WTC11 (cell line): ENCODE measurements around the gene ARMH4. TPM values are rescaled to one million over a fixed set of nuclear protein-coding genes. Genes with fewer than 3 reads are reported as not detected.

Experiments
- ATAC-seq: fragments of 200-7000 bp; cut with Tn5 transposase; 2 replicates; pipeline ENCODE4 v1.10.0; 2021; ENCODE audit warnings: mild to moderate bottlenecking, moderate library complexity
- CTCF ChIA-PET: fragments of 300-600 bp; sonication (Branson Sonifier 250); formaldehyde crosslinking; loops from one replicate; lab custom pipeline; 2021; ENCODE audit warnings: antibody characterized with exemption; lab: Charles Lee
- POLR2A ChIA-PET: fragments of 350-600 bp; sonication (Branson Sonifier 250); formaldehyde crosslinking; loops from one replicate; lab custom pipeline; 2021; ENCODE audit warnings: antibody characterized with exemption; lab: Charles Lee
- DNase-seq: peaks from one replicate; pipeline ENCODE4 v3.0.0; 2021; ENCODE audit warnings: low spot score
- H3K27ac Mint-ChIP-seq: 2 replicates; pipeline ENCODE4 v1.8.0; 2021; ENCODE audit warnings: mixed read lengths
- H3K27me3 Mint-ChIP-seq: 2 replicates; pipeline ENCODE4 v1.8.0; 2021; ENCODE audit warnings: low read depth, mild to moderate bottlenecking, moderate library complexity, mixed read lengths
- H3K36me3 Mint-ChIP-seq: 2 replicates; pipeline ENCODE4 v1.8.0; 2021; ENCODE audit warnings: mixed read lengths
- H3K4me1 Mint-ChIP-seq: 2 replicates; pipeline ENCODE4 v1.8.0; 2022; ENCODE audit warnings: mixed read lengths
- H3K4me3 Mint-ChIP-seq: 2 replicates; pipeline ENCODE4 v1.8.0; 2021; ENCODE audit warnings: mild to moderate bottlenecking, moderate library complexity, mixed read lengths
- H3K9me3 Mint-ChIP-seq: 2 replicates; pipeline ENCODE4 v1.8.0; 2021; ENCODE audit warnings: mixed read lengths
- CREM ChIP-seq: sonication (generic); formaldehyde crosslinking; IDR thresholded peaks from 2 replicates; pipeline ENCODE4 v1.8.1; 2022; ENCODE audit warnings: mild to moderate bottlenecking, missing genetic modification reagents, moderate library complexity
- EMX1 ChIP-seq: fragments of 250-450 bp; sonication (Bioruptor Pico); IDR thresholded peaks from 2 replicates; pipeline ENCODE4 v1.8.0; 2021; ENCODE audit warnings: mild to moderate bottlenecking
- RELA ChIP-seq: sonication (generic); formaldehyde crosslinking; IDR thresholded peaks from 2 replicates; pipeline ENCODE4 v1.8.1; 2022; ENCODE audit warnings: missing genetic modification reagents, mild to moderate bottlenecking, borderline replicate concordance
- RORB ChIP-seq: fragments of 250-450 bp; sonication (Bioruptor Pico); IDR thresholded peaks from 2 replicates; pipeline ENCODE4 v1.9.0; 2021; ENCODE audit warnings: mild to moderate bottlenecking
- SMAD4 ChIP-seq: sonication (generic); formaldehyde crosslinking; IDR thresholded peaks from 2 replicates; pipeline ENCODE4 v1.8.0; 2022; ENCODE audit warnings: mild to moderate bottlenecking, missing genetic modification reagents
- TP53 ChIP-seq: sonication (generic); formaldehyde crosslinking; IDR thresholded peaks from 2 replicates; pipeline ENCODE4 v1.8.1; 2023; ENCODE audit warnings: mild to moderate bottlenecking, missing genetic modification reagents
- ZBTB21 ChIP-seq: sonication (generic); formaldehyde crosslinking; IDR thresholded peaks from 2 replicates; pipeline ENCODE4 v1.8.1; 2023; ENCODE audit warnings: mild to moderate bottlenecking, missing genetic modification reagents, borderline replicate concordance
- ZNF121 ChIP-seq: sonication (generic); formaldehyde crosslinking; IDR thresholded peaks from 2 replicates; pipeline ENCODE4 v1.8.0; 2023; ENCODE audit warnings: missing genetic modification reagents
- total RNA-seq: library from RNA; stranded (reverse); gene quantifications from 3 replicates; pipeline ENCODE4 v1.2.3, GENCODE V29; 2021
- TF ChIP-seq, protein P1 (sequence below): sonication (generic); formaldehyde crosslinking; IDR thresholded peaks from 2 replicates; pipeline ENCODE4 v1.8.1; 2023; ENCODE audit warnings: mild to moderate bottlenecking, missing genetic modification reagents, moderate library complexity
- TF ChIP-seq, protein P2 (sequence below): sonication (generic); formaldehyde crosslinking; IDR thresholded peaks from 2 replicates; pipeline ENCODE4 v1.8.0; 2023; ENCODE audit warnings: missing genetic modification reagents
- TF ChIP-seq, protein P3 (sequence below): sonication (generic); formaldehyde crosslinking; IDR thresholded peaks from 2 replicates; pipeline ENCODE4 v1.8.1; 2022; ENCODE audit warnings: mild to moderate bottlenecking, missing genetic modification reagents, moderate library complexity, borderline replicate concordance
- TF ChIP-seq, protein P4 (sequence below): sonication (generic); formaldehyde crosslinking; IDR thresholded peaks from 2 replicates; pipeline ENCODE4 v1.8.1; 2022; ENCODE audit warnings: low read depth, missing genetic modification reagents, borderline replicate concordance
- TF ChIP-seq, protein P5 (sequence below): fragments of 250-450 bp; sonication (Bioruptor Pico); IDR thresholded peaks from 2 replicates; pipeline ENCODE4 v1.9.0; 2021; ENCODE audit warnings: mild to moderate bottlenecking
- TF ChIP-seq, protein P6 (sequence below): sonication (generic); formaldehyde crosslinking; conservative IDR thresholded peaks from 2 replicates; pipeline ENCODE4 v1.8.1; 2023; ENCODE audit warnings: mild to moderate bottlenecking, low read depth, missing genetic modification reagents, moderate library complexity
- TF ChIP-seq, protein P7 (sequence below): sonication (generic); formaldehyde crosslinking; IDR thresholded peaks from 2 replicates; pipeline ENCODE4 v1.8.0; 2022; ENCODE audit warnings: mild to moderate bottlenecking, missing genetic modification reagents
- TF ChIP-seq, protein P8 (sequence below): sonication (generic); formaldehyde crosslinking; IDR thresholded peaks from 2 replicates; pipeline ENCODE4 v1.8.1; 2023; ENCODE audit warnings: mild to moderate bottlenecking, missing genetic modification reagents, moderate library complexity

The ARMH4 gene
- total RNA-seq, 1 experiment from 2014 or later: 12.2 TPM

DNA sequence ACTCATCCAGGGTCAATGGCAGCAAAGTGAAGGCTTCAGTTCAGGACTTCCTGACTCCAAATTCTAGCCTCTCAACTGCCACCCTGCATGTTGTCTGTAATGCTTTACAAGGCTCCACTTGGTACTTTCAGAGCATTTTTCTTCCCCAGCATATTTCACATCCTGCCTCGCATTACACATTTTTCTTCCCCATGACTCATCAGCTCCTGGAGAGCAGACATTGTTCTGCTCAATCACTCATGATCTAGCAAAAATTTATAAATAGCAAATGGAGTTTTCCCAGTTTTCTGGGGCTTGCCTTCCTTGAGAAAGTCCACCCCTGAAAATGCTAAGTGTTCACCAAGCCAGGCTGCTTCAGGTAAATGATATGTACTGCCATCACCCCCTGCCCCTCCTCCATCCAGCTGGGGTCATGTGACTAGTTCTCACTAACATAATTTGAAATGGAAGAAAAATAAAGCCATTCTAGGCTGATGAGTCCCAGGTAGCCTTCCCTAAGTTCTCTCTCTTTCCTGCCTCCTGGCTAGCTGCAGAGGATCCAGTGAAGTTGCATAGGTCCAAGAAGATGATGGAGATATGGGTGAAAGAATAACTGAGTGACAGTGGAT, 69.4 kb downstream of the ARMH4 start:
- H3K27ac Mint-ChIP-seq: peak overlapping the region; percentile 29; the same call in 1 of the 2 replicates
- TF ChIP-seq ZBTB21 (CRISPR knock-in tag): no peak
- TF ChIP-seq, protein P1, sequence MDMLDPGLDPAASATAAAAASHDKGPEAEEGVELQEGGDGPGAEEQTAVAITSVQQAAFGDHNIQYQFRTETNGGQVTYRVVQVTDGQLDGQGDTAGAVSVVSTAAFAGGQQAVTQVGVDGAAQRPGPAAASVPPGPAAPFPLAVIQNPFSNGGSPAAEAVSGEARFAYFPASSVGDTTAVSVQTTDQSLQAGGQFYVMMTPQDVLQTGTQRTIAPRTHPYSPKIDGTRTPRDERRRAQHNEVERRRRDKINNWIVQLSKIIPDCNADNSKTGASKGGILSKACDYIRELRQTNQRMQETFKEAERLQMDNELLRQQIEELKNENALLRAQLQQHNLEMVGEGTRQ (CRISPR knock-in tag): peak; percentile 48; the same call in 1 of the 2 replicates
- no peak for TF ChIP-seq RORB
- TF ChIP-seq SMAD4 (CRISPR knock-in tag): no peak
- TF ChIP-seq, all 79 proteins: peak for 1
- H3K4me3 Mint-ChIP-seq: no peak overlapping the region
- ChIA-PET CTCF (no interaction called here), POLR2A (no interaction called here)
- peak; percentile 25; the same call in 1 of the 2 replicates for ATAC-seq
- H3K4me1 Mint-ChIP-seq: peaks cover 17% of the 10 kb centered on the region
- H3K9me3 Mint-ChIP-seq: no peaks in the 10 kb centered on the region
- no peaks in the 10 kb centered on the region for H3K27me3 Mint-ChIP-seq
- H3K36me3 Mint-ChIP-seq: no peaks in the 10 kb centered on the region
- no peak for DNase-seq

DNA sequence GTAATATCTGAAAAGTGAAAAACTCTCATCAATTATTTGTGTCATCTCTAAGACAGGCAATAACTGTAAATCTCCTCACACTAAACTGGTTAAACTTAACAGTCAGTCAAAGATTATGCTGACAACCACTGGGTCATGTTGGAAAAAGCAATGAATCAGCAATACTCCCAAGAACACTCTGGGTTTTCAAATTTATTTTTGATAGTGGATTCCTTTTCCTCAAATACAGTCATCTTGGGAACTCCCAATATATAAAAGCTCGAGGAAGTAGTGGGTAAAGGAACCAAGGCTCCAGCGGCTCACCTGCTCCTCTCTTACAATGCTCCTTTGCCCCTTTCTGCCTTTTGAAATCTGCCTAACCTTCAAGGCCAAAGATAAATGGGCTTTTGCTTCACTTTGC, 70.0 kb downstream of the ARMH4 start:
- CTCF ChIA-PET: interaction anchor here (0.6 kb wide), 1 partner anchor 211 kb away, joined by 3 read pairs; no protein-coding TSS in a partner anchor
- Mint-ChIP-seq H3K9me3 (no peaks in the 10 kb centered on the region), H3K4me1 (peaks cover 20% of the 10 kb centered on the region), H3K4me3 (no peak overlapping the region), H3K27me3 (no peaks in the 10 kb centered on the region), H3K36me3 (no peaks in the 10 kb centered on the region), H3K27ac (no peak overlapping the region)
- DNase-seq: no peak
- POLR2A ChIA-PET: no interaction called here
- no peak for ATAC-seq
- TF ChIP-seq EMX1 (CRISPR knock-in tag): no peak

DNA sequence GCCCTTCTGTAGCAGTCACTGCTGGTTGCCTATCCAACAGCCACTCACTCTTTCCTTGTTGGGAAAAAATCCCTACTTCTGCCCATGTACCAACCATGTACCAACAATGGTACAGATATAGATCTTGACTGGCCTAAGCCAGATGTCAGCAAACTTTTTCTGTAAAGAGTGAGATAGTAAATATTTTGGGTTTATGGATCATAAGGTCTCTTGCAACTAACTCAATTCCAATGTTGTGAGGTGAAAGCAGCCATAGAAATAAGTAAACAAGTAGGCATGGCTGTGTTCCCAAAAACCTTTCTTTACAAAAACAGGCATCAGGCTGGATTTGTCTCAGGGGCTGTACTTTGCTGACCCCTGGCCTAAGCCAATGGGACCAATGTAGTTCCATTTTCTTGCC, 73.5 kb downstream of the ARMH4 start:
- no peak overlapping the region for H3K27ac Mint-ChIP-seq
- peaks cover 20% of the 10 kb centered on the region for H3K4me1 Mint-ChIP-seq
- POLR2A ChIA-PET: no interaction called here
- DNase-seq (no peak), ATAC-seq (no peak)
- no peaks in the 10 kb centered on the region for H3K9me3 Mint-ChIP-seq
- H3K4me3 Mint-ChIP-seq: no peak overlapping the region
- TF ChIP-seq, protein P2, sequence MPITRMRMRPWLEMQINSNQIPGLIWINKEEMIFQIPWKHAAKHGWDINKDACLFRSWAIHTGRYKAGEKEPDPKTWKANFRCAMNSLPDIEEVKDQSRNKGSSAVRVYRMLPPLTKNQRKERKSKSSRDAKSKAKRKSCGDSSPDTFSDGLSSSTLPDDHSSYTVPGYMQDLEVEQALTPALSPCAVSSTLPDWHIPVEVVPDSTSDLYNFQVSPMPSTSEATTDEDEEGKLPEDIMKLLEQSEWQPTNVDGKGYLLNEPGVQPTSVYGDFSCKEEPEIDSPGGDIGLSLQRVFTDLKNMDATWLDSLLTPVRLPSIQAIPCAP (CRISPR knock-in tag): no peak
- TF ChIP-seq TP53 (CRISPR knock-in tag) (no peak), CREM (CRISPR knock-in tag) (no peak), SMAD4 (CRISPR knock-in tag) (no peak), ZNF121 (CRISPR knock-in tag) (no peak), RELA (CRISPR knock-in tag) (no peak), ZBTB21 (CRISPR knock-in tag) (no peak)
- TF ChIP-seq, protein P3, sequence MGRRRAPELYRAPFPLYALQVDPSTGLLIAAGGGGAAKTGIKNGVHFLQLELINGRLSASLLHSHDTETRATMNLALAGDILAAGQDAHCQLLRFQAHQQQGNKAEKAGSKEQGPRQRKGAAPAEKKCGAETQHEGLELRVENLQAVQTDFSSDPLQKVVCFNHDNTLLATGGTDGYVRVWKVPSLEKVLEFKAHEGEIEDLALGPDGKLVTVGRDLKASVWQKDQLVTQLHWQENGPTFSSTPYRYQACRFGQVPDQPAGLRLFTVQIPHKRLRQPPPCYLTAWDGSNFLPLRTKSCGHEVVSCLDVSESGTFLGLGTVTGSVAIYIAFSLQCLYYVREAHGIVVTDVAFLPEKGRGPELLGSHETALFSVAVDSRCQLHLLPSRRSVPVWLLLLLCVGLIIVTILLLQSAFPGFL (CRISPR knock-in tag): no peak
- TF ChIP-seq, protein P4, sequence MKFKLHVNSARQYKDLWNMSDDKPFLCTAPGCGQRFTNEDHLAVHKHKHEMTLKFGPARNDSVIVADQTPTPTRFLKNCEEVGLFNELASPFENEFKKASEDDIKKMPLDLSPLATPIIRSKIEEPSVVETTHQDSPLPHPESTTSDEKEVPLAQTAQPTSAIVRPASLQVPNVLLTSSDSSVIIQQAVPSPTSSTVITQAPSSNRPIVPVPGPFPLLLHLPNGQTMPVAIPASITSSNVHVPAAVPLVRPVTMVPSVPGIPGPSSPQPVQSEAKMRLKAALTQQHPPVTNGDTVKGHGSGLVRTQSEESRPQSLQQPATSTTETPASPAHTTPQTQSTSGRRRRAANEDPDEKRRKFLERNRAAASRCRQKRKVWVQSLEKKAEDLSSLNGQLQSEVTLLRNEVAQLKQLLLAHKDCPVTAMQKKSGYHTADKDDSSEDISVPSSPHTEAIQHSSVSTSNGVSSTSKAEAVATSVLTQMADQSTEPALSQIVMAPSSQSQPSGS (CRISPR knock-in tag): no peak
- TF ChIP-seq, protein P5, sequence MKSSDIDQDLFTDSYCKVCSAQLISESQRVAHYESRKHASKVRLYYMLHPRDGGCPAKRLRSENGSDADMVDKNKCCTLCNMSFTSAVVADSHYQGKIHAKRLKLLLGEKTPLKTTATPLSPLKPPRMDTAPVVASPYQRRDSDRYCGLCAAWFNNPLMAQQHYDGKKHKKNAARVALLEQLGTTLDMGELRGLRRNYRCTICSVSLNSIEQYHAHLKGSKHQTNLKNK: no peak
- TF ChIP-seq, protein P6, sequence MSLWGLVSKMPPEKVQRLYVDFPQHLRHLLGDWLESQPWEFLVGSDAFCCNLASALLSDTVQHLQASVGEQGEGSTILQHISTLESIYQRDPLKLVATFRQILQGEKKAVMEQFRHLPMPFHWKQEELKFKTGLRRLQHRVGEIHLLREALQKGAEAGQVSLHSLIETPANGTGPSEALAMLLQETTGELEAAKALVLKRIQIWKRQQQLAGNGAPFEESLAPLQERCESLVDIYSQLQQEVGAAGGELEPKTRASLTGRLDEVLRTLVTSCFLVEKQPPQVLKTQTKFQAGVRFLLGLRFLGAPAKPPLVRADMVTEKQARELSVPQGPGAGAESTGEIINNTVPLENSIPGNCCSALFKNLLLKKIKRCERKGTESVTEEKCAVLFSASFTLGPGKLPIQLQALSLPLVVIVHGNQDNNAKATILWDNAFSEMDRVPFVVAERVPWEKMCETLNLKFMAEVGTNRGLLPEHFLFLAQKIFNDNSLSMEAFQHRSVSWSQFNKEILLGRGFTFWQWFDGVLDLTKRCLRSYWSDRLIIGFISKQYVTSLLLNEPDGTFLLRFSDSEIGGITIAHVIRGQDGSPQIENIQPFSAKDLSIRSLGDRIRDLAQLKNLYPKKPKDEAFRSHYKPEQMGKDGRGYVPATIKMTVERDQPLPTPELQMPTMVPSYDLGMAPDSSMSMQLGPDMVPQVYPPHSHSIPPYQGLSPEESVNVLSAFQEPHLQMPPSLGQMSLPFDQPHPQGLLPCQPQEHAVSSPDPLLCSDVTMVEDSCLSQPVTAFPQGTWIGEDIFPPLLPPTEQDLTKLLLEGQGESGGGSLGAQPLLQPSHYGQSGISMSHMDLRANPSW (CRISPR knock-in tag): no peak
- TF ChIP-seq, protein P7, sequence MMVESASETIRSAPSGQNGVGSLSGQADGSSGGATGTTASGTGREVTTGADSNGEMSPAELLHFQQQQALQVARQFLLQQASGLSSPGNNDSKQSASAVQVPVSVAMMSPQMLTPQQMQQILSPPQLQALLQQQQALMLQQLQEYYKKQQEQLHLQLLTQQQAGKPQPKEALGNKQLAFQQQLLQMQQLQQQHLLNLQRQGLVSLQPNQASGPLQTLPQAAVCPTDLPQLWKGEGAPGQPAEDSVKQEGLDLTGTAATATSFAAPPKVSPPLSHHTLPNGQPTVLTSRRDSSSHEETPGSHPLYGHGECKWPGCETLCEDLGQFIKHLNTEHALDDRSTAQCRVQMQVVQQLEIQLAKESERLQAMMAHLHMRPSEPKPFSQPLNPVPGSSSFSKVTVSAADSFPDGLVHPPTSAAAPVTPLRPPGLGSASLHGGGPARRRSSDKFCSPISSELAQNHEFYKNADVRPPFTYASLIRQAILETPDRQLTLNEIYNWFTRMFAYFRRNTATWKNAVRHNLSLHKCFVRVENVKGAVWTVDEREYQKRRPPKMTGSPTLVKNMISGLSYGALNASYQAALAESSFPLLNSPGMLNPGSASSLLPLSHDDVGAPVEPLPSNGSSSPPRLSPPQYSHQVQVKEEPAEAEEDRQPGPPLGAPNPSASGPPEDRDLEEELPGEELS (CRISPR knock-in tag): no peak
- TF ChIP-seq, protein P8, sequence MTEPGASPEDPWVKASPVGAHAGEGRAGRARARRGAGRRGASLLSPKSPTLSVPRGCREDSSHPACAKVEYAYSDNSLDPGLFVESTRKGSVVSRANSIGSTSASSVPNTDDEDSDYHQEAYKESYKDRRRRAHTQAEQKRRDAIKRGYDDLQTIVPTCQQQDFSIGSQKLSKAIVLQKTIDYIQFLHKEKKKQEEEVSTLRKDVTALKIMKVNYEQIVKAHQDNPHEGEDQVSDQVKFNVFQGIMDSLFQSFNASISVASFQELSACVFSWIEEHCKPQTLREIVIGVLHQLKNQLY: no peak
- no peaks in the 10 kb centered on the region for H3K36me3 Mint-ChIP-seq
- CTCF ChIA-PET: no interaction called here
- no peaks in the 10 kb centered on the region for H3K27me3 Mint-ChIP-seq
